HFF-Myc (cell line): Measurements from ENCODE around the gene ZC3H15.

Experiments
- DNase-seq: peaks from one replicate; pipeline ENCODE4 v3.0.0-alpha.2; 2011; ENCODE audit warnings: low read depth; ENCODE audit errors: extremely low read depth
- H3K4me3 ChIP-seq: replicated peaks from 2 replicates; pipeline ENCODE4 v1.5.1; 2011; ENCODE audit warnings: low read depth, mild to moderate bottlenecking, control low read depth, low read length
- CTCF ChIP-seq: IDR thresholded peaks from 2 replicates; pipeline ENCODE4 v1.5.1; 2012; ENCODE audit warnings: mild to moderate bottlenecking, low read depth, low read length, control low read depth; ENCODE audit errors: missing control alignments

The ZC3H15 gene

DNA sequence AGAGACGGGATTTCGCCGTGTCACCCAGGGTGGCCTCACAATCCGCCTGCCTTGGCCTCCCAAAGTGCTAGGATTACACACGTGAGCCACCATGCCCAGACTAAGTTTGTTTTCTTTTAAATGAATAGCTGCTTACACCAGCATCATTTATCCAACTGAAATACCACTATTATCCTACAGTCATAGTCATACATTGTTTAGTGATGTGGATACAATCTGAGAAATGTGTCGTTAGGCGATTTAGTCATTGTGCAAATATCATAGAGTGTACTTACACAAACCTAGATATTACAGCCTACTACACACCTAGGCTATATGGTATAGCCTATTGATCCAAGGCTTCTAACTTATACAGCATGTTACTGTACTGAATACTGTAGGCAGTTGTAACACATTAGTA lies 10.3 kb downstream of the ZC3H15 start:
- no peak for DNase-seq
- TF ChIP-seq CTCF = no peak
- no peak overlapping the region for H3K4me3 ChIP-seq

GRCh38 chr2:186497928-186498327 lies 11.9 kb downstream of the ZC3H15 start:
- H3K4me3 ChIP-seq = no peak overlapping the region
- no peak for DNase-seq
- TF ChIP-seq CTCF = no peak

DNA sequence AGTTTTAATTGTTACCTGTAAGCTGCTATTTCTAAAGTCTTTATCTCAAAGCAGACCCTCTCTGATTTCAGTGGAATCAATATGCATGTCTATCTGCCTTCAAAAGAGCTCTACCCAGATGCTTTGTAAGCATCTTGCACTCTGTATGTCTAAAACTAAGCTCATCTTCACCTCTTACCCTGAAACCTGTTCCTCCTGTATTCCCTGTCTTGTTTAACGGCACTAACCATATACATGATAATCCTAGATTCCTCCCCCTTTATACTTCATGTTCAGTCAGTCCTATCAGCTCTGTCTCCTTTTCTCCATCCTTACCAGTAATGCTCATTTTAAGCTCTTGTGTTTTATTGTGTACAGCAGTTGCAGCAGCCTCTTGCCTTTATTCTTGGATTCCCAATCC lies 12.8 kb downstream of the ZC3H15 start:
- DNase-seq = no peak

GRCh38 chr2:186503827-186504606 lies 18.0 kb downstream of the ZC3H15 start:
- DNase-seq = no peak
- no peak overlapping the region for H3K4me3 ChIP-seq
- TF ChIP-seq CTCF = peak; percentile 0

More for the DNA sequence above, 12.8 kb downstream of the ZC3H15 start:
- no peak for TF ChIP-seq CTCF
- no peak overlapping the region for H3K4me3 ChIP-seq

- DNase-seq = no peak
- no peak overlapping the region for H3K4me3 ChIP-seq
Measured at GRCh38 chr2:186508263-186508662, 22.2 kb downstream of the ZC3H15 start.

DNA sequence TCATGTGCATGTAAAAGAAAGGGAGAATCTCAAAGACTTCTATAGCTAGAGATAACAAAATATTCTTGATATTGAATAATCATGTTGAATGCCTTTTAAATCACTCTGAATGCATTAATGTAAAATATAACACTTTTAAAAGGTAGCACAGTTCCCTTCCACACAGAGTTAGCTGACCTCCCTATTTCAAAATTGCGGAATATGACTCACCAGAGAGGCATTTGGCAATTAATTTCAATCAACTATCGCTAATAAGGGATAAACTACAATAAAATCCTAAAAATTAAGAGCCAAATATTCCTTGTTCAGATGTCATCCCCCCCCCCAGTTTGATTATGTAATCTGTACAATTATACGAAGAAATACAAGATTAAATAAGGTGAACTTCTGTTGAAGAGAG lies 29.3 kb downstream of the ZC3H15 start:
- no peak for DNase-seq
- H3K4me3 ChIP-seq = no peak overlapping the region
- no peak for TF ChIP-seq CTCF

More at GRCh38 chr2:186508263-186508662, 22.2 kb downstream of the ZC3H15 start:
- TF ChIP-seq CTCF = no peak
